B cell (primary cell): ENCODE measurements around the gene ABCC1.

Experiments used
- CTCF ChIP-seq: fragments of 200-600 bp; IDR thresholded peaks from one replicate; pipeline ENCODE4 v1.8.0; 2022; ENCODE audit warnings: antibody characterized with exemption, mild to moderate bottlenecking
- EZH2 ChIP-seq: IDR thresholded peaks from 2 replicates; pipeline ENCODE4 v1.6.1; 2012; ENCODE audit warnings: borderline replicate concordance, low read depth, mild to moderate bottlenecking, moderate library complexity, low read length; ENCODE audit not compliant: insufficient read depth, poor library complexity, severe bottlenecking

- TF ChIP-seq CTCF (no peak), EZH2 (no peak)
These were observed 1.5 kb downstream of the ABCC1 start for GRCh38 chr16:15950869-15951268.
